Endothelial cell of umbilical vein (primary cell): ENCODE measurements around the gene LARGE1. TPM values are rescaled to one million over a fixed set of nuclear protein-coding genes. Genes with fewer than 3 reads are reported as not detected.

Experiments used
- BruUV-seq: library from RNA; stranded (reverse); fragments of 400-500 nt; replicated peaks from 2 replicates; lab custom pipeline; 2021; lab: Mats Ljungman, UMichigan
- CTCF ChIA-PET: fragments of 300-600, 350-600 bp; sonication (Branson Sonifier 250); formaldehyde crosslinking; loops from one replicate; lab custom pipeline; 2021; ENCODE audit warnings: antibody characterized with exemption, inconsistent platforms; lab: Charles Lee
- POLR2A ChIA-PET: fragments of 300-600, 350-600 bp; sonication (Branson Sonifier 250); formaldehyde crosslinking; loops from one replicate; lab custom pipeline; 2021; ENCODE audit warnings: antibody characterized with exemption, inconsistent platforms; lab: Charles Lee
- DNase-seq: peaks from one replicate; pipeline ENCODE4 v3.0.0-alpha.2; 2011; ENCODE audit warnings: low read depth, low spot score
- FAIRE-seq: peaks from 2 replicates; lab custom pipeline; 2011; peaks lifted over from hg19 to GRCh38; lab: Jason Lieb, UNC
- H2AFZ ChIP-seq: 2 replicates; pipeline ENCODE4 v1.6.0; 2012; ENCODE audit warnings: low read depth, low read length, control low read depth, inconsistent platforms
- H3K27ac ChIP-seq: 2 replicates; pipeline ENCODE4 v1.5.1; 2011; ENCODE audit warnings: low read depth, mild to moderate bottlenecking, control low read depth, low read length, moderate library complexity; ENCODE audit not compliant: insufficient read depth
- H3K27me3 ChIP-seq, 2 experiments: 2 replicates each; pipeline versions ENCODE4 v1.6.0 to v1.6.1; 2011; ENCODE audit warnings: low read length in 2 of 2, mixed read lengths in 1 of 2; ENCODE audit not compliant: control insufficient read depth in 2 of 2, insufficient read depth in 2 of 2
- H3K36me3 ChIP-seq, 2 experiments: 2 replicates in 1 of 2; 3 replicates in 1 of 2; pipeline ENCODE4 v1.5.1; 2011; ENCODE audit warnings: low read length in 2 of 2, mild to moderate bottlenecking in 1 of 2, moderate library complexity in 1 of 2; ENCODE audit not compliant: control insufficient read depth in 2 of 2, insufficient read depth in 2 of 2; ENCODE audit errors: extremely low read depth in 1 of 2
- H3K4me1 ChIP-seq: 3 replicates; pipeline ENCODE4 v1.5.1; 2011; ENCODE audit warnings: mild to moderate bottlenecking, low read length; ENCODE audit not compliant: control insufficient read depth, insufficient read depth; ENCODE audit errors: extremely low read depth
- H3K4me2 ChIP-seq: 2 replicates; pipeline ENCODE4 v1.6.1; 2011; ENCODE audit warnings: low read length, control low read depth, mixed read lengths; ENCODE audit not compliant: insufficient read depth
- H3K4me3 ChIP-seq, 3 experiments: fragments of 200-600 bp in 1 of 3; sonication (generic), shearing (Covaris generic) in 1 of 3; replicated peaks in 1 of 3; 2 replicates each; pipeline ENCODE4 v1.5.1; 2011 to 2016; ENCODE audit warnings: control low read depth in 3 of 3, low read length in 3 of 3, mild to moderate bottlenecking in 2 of 3, inconsistent platforms in 1 of 3, low read depth in 1 of 3, moderate library complexity in 1 of 3; ENCODE audit not compliant: insufficient read depth in 1 of 3
- H3K79me2 ChIP-seq: 2 replicates; pipeline ENCODE4 v1.6.0; 2012; ENCODE audit warnings: low read length, inconsistent platforms; ENCODE audit not compliant: control insufficient read depth, insufficient read depth
- H3K9ac ChIP-seq: replicated peaks from 2 replicates; pipeline ENCODE3; 2011; ENCODE audit warnings: low read length, control low read depth; ENCODE audit not compliant: insufficient read depth; ENCODE audit errors: extremely low read depth
- H3K9me1 ChIP-seq: replicated peaks from 3 replicates; pipeline ENCODE4 v1.6.0; 2011; ENCODE audit warnings: mild to moderate bottlenecking, low read length; ENCODE audit not compliant: control insufficient read depth, insufficient read depth; ENCODE audit errors: extremely low read depth
- H3K9me3 ChIP-seq: replicated peaks from 2 replicates; pipeline ENCODE4 v1.5.1; 2012; ENCODE audit warnings: low read length, inconsistent platforms; ENCODE audit not compliant: control insufficient read depth, insufficient read depth
- H4K20me1 ChIP-seq: replicated peaks from 2 replicates; pipeline ENCODE3; 2011; ENCODE audit warnings: mild to moderate bottlenecking, low read length; ENCODE audit not compliant: control insufficient read depth, insufficient read depth; ENCODE audit errors: extremely low read depth
- EZH2 ChIP-seq: IDR thresholded peaks from 2 replicates; pipeline ENCODE4 v1.6.1; 2012; ENCODE audit warnings: borderline replicate concordance, low read depth, mild to moderate bottlenecking, moderate library complexity, low read length, inconsistent platforms; ENCODE audit not compliant: severe bottlenecking
- JUN ChIP-seq: IDR thresholded peaks from 2 replicates; pipeline ENCODE4 v1.6.1; 2011; ENCODE audit warnings: borderline replicate concordance, low read depth; ENCODE audit not compliant: insufficient read length, insufficient read depth
- MYC ChIP-seq: IDR thresholded peaks from one replicate; pipeline ENCODE4 v1.6.1; 2011; ENCODE audit warnings: mild to moderate bottlenecking, low read depth, low read length
- dilution Hi-C: fragments of 300-500 bp; cut with MboI; formaldehyde crosslinking; loops from one replicate; pipeline ENCODE4 v1.15.0; 2019; ENCODE audit warnings: low sequenced_read_pairs; ENCODE audit not compliant: extremely low pct_ligation_motif_present
- intact Hi-C: fragments of 100-400 bp; cut with micrococcal nuclease; formaldehyde crosslinking; loops from one replicate; pipeline ENCODE4 v1.10.0; 2022
- polyA plus RNA-seq, 4 experiments: library from polyadenylated mRNA; depleted of rRNA in 3 of 4; stranded (reverse) in 3 of 4; unstranded in 1 of 4; fragments of >200 nt; gene quantifications; 2 replicates each; pipeline versions ENCODE4 v1.2.1 to v1.2.3, GENCODE V29; 2011 to 2012; ENCODE audit warnings: missing spikeins in 1 of 4
- total RNA-seq: library from RNA; stranded (reverse); gene quantifications from 2 replicates; pipeline ENCODE4 v1.2.3, GENCODE V29; 2021
- TF ChIP-seq, protein P1 (sequence below): IDR thresholded peaks from 2 replicates; pipeline ENCODE4 v1.6.1; 2011; ENCODE audit not compliant: insufficient read depth, insufficient read length

Gene LARGE1
- total and polyA plus RNA-seq, 2 donors (not counting 3 experiments of a cell fraction or from before 2014, with no cell fraction given) = 0.95 to 4.4 TPM

- dilution Hi-C loops = no loop called here
- no TSS peak for BruUV-seq
Observed at GRCh38 chr22:33886696-33887095, 33.6 kb downstream of the LARGE1 start.

GRCh38 chr22:33884829-33885228, 35.4 kb downstream of the LARGE1 start:
- POLR2A ChIA-PET = no interaction called here
- dilution Hi-C loops (no loop called here), intact Hi-C loops (no loop called here)
- H4K20me1 ChIP-seq = no peaks in the 10 kb centered on the region
- CTCF ChIA-PET = no interaction called here
- no TSS peak for BruUV-seq
- no peak for DNase-seq
- no peak overlapping the region for H2AFZ ChIP-seq
- no peak for FAIRE-seq
- H3K27me3 ChIP-seq = no peaks in the 10 kb centered on the region
- TF ChIP-seq, protein P1, sequence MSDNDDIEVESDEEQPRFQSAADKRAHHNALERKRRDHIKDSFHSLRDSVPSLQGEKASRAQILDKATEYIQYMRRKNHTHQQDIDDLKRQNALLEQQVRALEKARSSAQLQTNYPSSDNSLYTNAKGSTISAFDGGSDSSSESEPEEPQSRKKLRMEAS = no peak
- no peak for TF ChIP-seq JUN
- no peak for TF ChIP-seq MYC
- no peak overlapping the region for H3K9ac ChIP-seq
- no peaks in the 10 kb centered on the region for H3K36me3 ChIP-seq
- H3K4me2 ChIP-seq = no peak overlapping the region
- no peaks in the 10 kb centered on the region for H3K9me3 ChIP-seq
- no peak overlapping the region for H3K4me3 ChIP-seq
- no peak overlapping the region for H3K27ac ChIP-seq
- H3K9me1 ChIP-seq = no peaks in the 10 kb centered on the region
- H3K4me1 ChIP-seq = no peaks in the 10 kb centered on the region
- H3K79me2 ChIP-seq = no peaks in the 10 kb centered on the region

More at GRCh38 chr22:33886696-33887095, 33.6 kb downstream of the LARGE1 start:
- no peaks in the 10 kb centered on the region for H4K20me1 ChIP-seq
- POLR2A ChIA-PET = no interaction called here
- no peak for FAIRE-seq
- CTCF ChIA-PET = no interaction called here
- H3K36me3 ChIP-seq = no peaks in the 10 kb centered on the region
- H3K9me1 ChIP-seq = no peaks in the 10 kb centered on the region
- H3K4me2 ChIP-seq = no peak overlapping the region
- H3K27ac ChIP-seq = no peak overlapping the region
- no peaks in the 10 kb centered on the region for H3K79me2 ChIP-seq
- no peaks in the 10 kb centered on the region for H3K4me1 ChIP-seq
- no peak overlapping the region for H2AFZ ChIP-seq
- intact Hi-C loops = no loop called here
- TF ChIP-seq EZH2 (no peak), JUN (no peak)
- no peaks in the 10 kb centered on the region for H3K27me3 ChIP-seq
- H3K4me3 ChIP-seq = no peak overlapping the region
- no peaks in the 10 kb centered on the region for H3K9me3 ChIP-seq
- no peak overlapping the region for H3K9ac ChIP-seq
- no peak for DNase-seq
